Epithelial cell of esophagus (primary cell): ENCODE results near the gene CHDH.

Experiments used
- DNase-seq: peaks from one replicate; pipeline ENCODE4 v3.0.0; 2010; ENCODE audit warnings: low read depth
- H3K4me3 ChIP-seq: 2 replicates; pipeline ENCODE4 v1.5.1; 2011; ENCODE audit warnings: mild to moderate bottlenecking, low read length, control low read depth
- CTCF ChIP-seq: IDR thresholded peaks from 2 replicates; pipeline ENCODE4 v1.5.1; 2011; ENCODE audit warnings: low read depth, mild to moderate bottlenecking, low read length, control low read depth, inconsistent platforms; ENCODE audit not compliant: insufficient read depth; ENCODE audit errors: missing control alignments

Gene CHDH

DNA sequence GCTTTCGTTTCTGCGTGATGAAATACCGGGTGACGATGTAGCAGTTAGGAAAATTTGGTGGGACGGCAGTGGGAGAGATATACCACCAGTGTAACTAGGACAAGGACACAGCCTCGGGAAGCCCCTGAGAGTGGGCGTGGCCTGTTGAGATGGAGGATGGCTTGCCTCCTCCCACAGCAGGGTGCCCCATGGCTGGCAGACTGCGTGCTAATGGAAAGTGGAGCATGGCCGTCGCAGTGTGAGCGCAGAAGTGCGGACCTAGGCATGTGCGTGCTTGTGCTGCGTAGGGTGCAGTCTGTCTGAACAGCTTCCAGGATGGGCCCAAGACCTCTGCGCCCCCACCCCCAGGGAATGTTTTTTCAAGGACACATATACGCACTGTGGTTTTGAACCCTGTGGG is 56.8 kb downstream of the CHDH start:
- DNase-seq, result no peak
- no peak for TF ChIP-seq CTCF
- H3K4me3 ChIP-seq, result no peak overlapping the region

DNA sequence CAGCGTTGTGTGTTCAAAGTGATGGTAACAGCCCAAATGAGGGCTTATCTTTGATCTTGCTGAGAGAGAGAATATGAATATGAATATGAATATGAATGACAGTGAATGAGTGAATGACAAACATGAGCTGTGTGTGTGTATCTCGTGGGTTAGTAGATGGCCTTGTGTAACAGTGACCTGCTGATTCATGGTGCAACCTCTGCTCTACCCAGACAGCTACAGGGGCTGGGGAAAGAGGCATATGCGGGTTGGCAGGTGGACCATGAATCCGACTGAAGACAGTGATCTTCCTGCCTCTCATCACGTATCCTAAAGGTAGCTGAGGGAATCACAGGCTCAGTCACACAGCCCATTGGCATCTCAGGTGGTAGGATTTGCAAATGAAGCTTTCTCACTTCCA is 58.2 kb downstream of the CHDH start:
- no peak for TF ChIP-seq CTCF
- DNase-seq, result no peak
- H3K4me3 ChIP-seq, result no peak overlapping the region

- H3K4me3 ChIP-seq, result no peak overlapping the region
- no peak for DNase-seq
- no peak for TF ChIP-seq CTCF
Observed at GRCh38 chr3:53787016-53787415, 59.2 kb downstream of the CHDH start.

GRCh38 chr3:53780806-53781205 is 65.4 kb downstream of the CHDH start:
- H3K4me3 ChIP-seq, result no peak overlapping the region
- TF ChIP-seq CTCF, result no peak
- DNase-seq, result no peak

DNA sequence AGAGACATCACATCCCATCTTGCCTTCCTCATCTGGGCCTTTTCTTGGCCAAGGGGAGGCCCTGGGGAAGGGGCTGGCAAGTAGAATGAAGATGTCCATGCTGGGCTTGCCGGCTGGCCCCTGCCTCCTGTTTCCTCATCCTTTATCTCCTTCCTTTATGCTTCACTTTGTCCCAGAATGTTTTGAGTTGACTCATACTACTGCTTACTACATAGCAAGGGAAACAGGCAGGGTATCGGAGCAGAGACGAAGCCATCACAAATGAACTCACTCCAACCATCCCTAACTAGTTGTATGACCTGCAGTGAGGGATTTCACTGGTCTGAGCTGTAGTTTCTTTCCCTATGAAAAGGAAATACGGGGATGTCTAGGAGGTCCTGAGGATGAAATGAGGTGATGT is 66.0 kb downstream of the CHDH start:
- H3K4me3 ChIP-seq, result no peak overlapping the region
- no peak for TF ChIP-seq CTCF
- peak; percentile 2 for DNase-seq

DNA sequence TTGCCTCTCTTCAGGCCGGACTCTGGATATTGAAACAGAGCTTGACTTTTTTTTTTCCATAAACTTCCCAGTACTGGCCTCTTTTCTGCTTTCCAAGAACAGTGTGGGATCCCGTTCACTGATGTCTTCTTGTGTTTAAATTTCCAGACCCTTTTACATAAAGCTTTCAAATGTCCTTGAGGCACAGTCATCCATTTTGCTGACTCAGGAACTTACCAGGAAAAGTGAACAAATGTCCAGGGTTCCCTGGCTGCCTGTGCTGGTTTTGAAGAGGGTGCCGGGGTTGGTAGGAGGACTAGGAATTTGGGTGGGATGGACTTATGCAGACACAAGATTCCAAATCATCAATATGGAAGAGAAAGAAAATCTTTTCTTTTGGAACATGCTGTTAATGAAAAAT is 68.1 kb downstream of the CHDH start:
- no peak for DNase-seq
- no peak overlapping the region for H3K4me3 ChIP-seq
- TF ChIP-seq CTCF, result no peak

DNA sequence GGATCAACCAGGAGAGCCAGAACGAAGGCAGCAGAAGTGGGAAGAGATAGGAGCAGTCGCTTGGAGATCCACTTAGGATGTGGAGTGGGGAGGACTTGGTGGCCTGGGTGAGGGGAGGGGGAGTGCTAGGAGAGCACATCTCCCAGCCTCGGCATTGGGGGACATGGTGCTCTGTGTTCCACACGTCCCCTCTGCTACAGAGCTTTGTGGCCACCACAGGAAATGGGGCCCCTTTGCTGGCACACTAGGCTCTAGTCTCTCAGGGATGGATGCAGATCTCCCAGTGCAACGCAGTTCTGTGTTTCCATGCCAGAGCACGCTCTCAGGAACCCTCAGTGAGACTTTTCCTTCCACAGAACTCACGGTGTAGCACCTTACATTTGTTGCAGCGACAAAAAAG is 68.8 kb downstream of the CHDH start:
- TF ChIP-seq CTCF, result no peak
- no peak for DNase-seq
- H3K4me3 ChIP-seq, result no peak overlapping the region
